Stimulated activated CD4-positive, alpha-beta T cell treated with anti-CD3 and anti-CD28 coated beads, Interleukin-12 subunit alpha, Interleukin-12 subunit beta, amount 100 ng/mL, for 4 hours (primary cell): Measurements from ENCODE around the gene SLIT1.

Source experiments
- DNase-seq: peaks from one replicate; pipeline ENCODE4 v3.0.0-alpha.2; 2020

SLIT1 gene

DNA sequence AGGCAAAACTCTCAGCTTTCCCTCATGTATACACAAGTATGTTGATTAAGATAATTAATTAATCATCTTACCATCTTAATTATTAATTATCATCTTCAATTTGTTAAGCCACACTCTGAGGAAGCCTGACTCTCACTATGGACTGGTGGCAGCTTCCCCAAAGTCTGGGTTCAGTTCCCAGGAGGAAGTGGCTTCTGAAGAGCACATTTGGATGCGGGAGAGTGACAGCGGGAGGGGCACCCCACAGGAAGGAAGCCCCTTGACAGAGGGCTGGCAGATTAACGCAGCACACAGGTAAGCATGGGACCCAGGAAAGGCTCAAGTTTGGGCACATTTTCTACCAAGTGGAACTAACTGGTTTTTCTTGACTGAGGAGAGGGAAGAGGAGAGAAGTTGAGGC is 13.4 kb upstream of the SLIT1 start:
- DNase-seq = no peak

DNA sequence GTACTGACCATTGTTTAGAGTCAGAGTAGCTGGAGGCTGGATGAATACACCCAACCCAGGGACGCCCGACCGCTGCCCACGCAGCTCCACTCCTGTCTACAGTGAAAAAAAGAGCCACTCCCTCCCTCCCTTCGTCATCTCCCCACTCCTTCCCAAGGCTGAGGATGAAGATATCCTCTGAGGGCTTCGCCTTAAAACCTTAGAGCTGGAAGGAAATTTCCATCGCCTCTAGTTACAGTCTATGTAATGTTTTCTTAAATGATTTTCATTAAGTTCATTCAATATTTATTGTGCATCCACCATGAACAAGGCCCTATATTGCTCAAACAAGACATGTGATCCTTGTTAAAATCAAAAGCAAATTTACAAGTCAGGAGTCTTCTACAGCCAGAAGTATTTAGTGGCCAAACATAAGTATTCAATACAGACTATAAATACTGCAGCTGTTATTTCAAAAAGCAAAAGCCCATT is 11.3 kb upstream of the SLIT1 start:
- no peak for DNase-seq

- peak; percentile 51 for DNase-seq
Observed at GRCh38 chr10:97196223-97197029, 10.7 kb upstream of the SLIT1 start.

DNA sequence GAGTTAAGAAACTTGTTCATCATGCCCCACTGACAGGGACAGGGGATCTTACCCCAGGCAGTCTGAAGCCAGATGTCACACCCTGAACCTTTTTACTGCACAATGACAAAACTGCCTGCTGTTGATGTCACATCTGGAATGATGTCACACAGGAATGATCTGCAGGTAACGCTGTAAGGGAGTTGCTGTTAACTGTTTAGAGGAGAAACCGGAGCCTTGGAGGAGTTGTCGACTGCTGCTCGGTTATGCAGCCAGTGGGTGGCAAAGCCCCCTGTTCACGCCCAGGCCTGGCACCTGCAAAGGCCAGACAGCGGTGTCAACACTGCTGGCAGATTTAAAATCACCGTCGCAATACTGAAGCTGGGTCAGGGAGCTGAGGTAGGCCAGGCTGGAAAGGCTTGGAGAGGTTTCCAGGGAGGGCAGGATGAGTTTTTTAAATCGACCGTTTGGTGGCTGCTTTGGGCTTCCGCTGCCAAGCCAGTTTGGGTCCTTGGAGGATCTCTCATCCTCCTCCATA is 10.0 kb upstream of the SLIT1 start:
- no peak for DNase-seq

DNA sequence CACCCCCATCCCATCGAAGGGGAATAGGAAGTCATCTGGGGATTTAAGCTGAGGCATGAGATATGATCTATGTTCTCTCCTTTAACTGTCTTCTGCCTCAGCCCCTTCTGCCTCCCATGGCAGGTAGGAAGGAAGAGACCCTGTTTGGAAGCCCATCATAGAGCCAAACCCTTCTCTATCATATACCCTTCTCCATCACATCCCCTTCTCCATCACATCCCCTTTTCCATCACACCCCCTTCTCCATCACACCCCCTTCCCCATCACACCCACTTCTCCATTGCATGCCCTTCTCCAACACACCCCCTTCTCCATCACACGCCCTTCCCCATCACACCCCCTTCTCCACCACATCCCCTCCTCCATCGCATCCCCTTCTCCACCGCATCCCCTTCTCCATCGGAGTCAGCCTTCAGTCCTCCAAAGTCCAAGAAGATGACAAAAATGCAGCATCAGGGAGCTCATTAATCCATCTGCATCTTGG is 7.2 kb upstream of the SLIT1 start:
- no peak for DNase-seq

- no peak for DNase-seq
Observed at GRCh38 chr10:97190450-97190849, 4.7 kb upstream of the SLIT1 start.

DNA sequence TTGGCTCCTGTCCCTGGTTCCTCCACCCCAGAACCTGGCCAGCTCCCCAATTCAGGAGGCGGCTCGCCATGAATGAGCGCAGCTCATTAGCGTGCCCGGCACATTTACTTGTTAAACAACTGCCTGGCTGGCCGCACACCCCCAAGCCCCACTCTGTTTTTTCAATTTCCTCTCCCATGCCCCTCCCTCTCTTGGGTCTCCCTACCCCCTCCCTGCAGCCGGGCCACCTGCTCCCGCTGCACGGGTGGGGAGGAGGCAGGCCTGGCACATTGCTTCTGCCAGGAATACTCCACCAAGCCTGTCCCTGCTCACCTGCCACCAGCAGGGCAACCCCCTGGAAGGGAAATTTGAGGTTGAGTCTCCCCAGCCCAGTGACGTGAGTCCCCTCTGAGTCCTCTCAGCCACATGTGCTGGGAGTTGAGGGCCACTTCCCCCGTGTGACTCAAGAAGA is 2.5 kb upstream of the SLIT1 start:
- no peak for DNase-seq

GRCh38 chr10:97186911-97187310 is 1.2 kb upstream of the SLIT1 start:
- no peak for DNase-seq

DNA sequence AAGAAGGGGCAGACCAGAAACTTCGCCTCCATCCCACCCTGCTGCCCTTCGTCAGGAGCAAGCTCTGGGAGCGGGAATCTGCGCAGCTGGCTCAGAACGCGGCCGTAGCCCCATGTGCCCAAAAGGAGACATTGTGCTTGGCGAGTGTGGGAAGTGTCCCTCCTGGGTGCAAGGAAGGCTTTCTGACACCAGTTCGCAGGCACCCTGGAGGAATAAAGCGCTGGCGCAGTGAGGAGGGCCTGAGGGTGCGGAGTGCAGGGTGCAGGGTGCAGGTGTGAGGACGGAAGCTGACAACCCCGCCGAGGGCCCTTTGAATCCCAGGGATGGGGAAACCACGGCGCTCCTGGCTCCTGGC is 811 bp downstream of the SLIT1 start:
- no peak for DNase-seq

DNA sequence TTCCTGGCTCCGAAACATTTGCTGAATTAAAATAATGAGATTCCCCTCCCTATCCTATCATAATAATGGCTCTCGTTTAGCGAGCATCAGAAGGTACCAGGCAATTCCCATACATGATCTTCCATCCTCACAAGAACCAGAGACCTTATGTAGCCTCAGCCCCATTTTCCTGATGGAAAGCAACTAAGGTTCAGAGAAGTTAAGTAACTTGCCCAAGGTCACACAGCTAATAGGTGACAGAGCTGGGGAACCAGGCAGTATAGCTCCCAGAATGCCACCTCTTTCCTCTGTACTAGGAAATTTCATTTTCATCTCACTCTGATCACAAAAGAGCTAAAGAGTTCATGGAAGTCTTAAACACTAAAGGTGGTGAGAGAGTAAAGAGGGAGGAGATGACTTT is 2.4 kb downstream of the SLIT1 start:
- DNase-seq = no peak

GRCh38 chr10:97182288-97182990 is 3.3 kb downstream of the SLIT1 start:
- no peak for DNase-seq

DNA sequence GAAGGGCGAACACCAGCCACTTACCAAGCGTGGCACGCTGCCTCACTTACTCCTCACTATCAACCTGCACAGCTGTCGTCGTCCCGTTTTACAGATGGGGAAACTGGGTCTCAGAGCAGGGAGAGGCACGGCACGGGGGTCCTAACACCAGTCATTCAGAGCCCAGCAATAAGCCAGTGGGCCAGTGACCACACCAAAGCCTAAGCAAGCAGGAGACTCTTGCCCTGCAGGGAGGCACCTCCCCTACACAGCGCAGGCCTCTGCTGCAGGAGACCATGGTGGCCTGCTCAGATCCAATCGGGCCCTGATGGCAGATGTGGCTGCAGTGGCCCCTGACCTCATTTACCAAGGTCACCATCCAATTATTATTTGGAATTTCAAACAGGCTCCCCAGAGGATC is 4.8 kb downstream of the SLIT1 start:
- DNase-seq = no peak

GRCh38 chr10:97180363-97180755 is 5.4 kb downstream of the SLIT1 start:
- no peak for DNase-seq

DNA sequence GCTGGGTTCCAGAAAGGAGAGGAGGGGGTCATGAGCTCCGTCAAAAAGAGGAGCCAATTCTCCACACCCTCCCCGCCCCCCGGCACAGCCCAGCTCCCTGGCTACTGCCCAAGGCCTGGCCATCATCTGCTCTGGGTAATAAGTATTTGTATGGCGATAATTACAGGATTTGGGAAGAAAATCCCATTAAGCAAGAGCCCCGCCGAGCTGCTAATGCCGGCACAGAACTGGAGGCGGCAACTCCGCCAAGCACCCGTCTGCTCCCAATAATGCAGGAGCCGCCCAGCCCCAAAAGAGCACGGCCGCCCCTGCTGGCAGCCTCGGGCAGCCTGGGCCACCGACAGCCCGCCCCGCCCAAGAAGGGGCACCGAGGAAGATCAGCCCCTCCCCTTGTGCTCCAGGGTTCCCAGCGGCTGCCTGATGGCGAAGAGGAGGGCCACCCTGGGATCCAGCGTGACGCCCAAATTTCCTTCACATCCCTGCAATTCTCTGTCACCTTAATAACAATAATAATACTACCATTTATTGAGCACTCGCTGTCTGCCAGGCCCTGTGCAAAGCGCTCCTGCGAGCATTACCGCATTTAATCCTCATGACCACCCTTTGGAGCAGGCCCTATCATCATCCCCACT is 5.9 kb downstream of the SLIT1 start:
- DNase-seq = no peak

GRCh38 chr10:97179311-97179710 is 6.4 kb downstream of the SLIT1 start:
- no peak for DNase-seq

- no peak for DNase-seq
Observed at GRCh38 chr10:97178074-97178473, 7.7 kb downstream of the SLIT1 start.

GRCh38 chr10:97176226-97176625 is 9.5 kb downstream of the SLIT1 start:
- DNase-seq = no peak

DNA sequence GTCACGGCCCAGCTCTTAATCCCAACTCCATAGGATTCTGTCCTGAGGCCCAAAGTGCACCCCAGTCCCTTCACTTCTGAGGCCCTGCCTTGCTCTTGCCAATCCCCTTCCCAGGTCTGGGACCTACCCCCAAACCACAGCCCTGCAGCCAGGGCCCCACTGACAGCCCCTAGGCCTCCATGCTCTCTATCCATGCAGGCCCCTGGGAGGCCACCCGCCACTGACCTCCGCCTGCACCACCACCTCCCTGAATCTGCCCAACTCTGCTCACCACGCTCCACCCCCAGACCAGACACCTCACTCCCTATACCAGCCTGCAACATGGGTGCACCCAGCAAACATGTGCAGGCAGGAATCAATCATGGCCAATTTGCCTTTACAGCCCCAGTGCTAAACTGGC is 10.2 kb downstream of the SLIT1 start:
- no peak for DNase-seq

DNA sequence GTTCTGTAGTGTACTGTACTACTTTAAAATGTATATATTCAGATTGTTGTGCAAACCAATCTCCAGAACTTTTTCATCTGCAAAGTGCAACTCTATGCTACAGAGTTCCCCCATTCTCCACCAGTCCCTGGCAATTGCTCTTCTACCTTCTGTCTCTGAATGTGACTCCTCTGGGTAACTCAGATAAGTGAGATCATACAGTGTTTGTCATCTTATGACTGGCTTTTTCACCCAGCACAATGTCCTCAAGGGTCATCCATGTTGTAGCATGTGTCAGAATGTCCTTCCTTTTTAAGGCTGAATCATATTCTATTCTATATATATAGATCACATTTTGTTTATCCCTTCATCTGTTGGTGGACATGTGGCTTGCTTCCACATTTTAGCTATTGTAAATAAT is 10.8 kb downstream of the SLIT1 start:
- DNase-seq = no peak

GRCh38 chr10:97174276-97174775 is 11.4 kb downstream of the SLIT1 start:
- DNase-seq = no peak

DNA sequence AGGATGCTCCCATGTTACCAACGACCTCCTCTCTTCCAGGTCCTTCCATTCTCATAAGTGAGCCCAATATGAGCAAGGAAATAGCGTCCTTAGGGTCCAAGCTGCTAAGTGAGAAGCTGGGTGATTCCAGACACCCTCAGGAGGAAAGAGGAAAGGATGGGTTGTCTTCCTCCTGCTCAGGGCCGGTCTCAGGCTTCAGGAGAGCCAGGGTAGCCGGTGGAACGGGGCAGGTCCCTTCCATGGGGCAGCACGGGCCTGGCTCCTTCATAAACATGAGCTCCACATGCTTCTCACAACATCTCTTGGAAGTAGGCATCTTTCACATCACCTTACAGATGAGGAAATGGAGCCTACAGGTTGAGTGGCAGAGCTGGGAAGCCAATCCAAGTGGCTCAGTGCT is 12.7 kb downstream of the SLIT1 start:
- no peak for DNase-seq

DNA sequence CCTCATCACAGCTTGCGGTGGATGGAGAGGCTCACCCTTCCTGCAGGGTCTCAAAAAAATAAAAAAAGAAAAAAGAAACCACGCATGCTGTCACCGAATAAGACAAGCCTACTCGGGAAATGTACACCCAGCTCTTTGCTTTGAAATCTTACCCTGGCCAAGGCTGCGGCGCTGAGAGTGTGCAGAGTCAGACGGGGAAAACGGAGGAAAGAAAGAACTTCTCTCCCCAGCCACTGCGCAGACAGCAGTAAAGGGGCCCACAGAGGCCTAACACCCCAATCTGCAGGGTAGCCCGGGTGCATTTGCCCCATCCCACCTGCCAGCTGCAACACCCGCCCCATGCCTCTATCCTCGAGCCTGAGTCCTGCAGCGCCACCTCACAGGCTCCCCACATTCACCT is 14.8 kb downstream of the SLIT1 start:
- DNase-seq = no peak

GRCh38 chr10:97169911-97170693 is 15.7 kb downstream of the SLIT1 start:
- no peak for DNase-seq
